Keratinocyte (primary cell): ENCODE data around the gene RELCH.

Experiments used
- EZH2 ChIP-seq: IDR thresholded peaks from one replicate; pipeline ENCODE4 v1.6.1; 2012; ENCODE audit warnings: inconsistent platforms, mild to moderate bottlenecking, low read length, moderate library complexity
- TF ChIP-seq, protein P1 (sequence below), 3 experiments: IDR thresholded peaks in 1 of 3; conservative IDR thresholded peaks in 1 of 3; optimal IDR thresholded peaks in 1 of 3; 2 replicates in 2 of 3; 3 replicates in 1 of 3; pipeline versions ENCODE3 to v1.5.1; 2011; ENCODE audit warnings: low read length in 3 of 3, mild to moderate bottlenecking in 3 of 3, moderate library complexity in 2 of 3, control low read depth in 1 of 3, inconsistent platforms in 1 of 3; ENCODE audit not compliant: insufficient read depth in 2 of 3; ENCODE audit errors: extremely low read depth in 1 of 3

DNA sequence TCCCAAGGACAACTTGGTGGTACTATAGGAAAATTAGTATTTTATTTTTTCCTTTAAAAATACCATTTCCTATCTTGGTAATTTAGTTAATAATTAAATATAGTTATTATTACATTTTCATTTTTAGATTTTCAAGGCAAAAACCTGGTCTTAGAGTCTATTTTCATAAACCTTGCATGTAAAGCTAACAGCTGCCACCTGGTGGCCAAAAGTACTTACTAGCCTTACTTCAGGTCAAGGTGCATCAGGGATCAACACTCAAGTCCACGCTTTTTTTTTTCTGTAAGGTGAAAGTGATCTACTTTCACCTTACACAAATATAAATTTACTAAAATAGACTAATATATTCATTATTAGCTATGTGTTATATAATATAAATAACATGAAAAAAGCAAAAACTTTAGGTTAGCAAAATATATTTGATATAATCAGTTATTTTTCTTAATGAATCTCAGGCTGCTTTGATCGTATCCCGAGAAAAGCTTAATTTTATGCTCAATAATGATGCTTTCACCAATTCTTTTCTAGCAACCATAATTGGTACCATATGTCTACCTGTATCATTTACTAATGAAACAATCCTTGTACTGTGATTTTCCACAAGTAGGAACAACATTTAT, 62.5 kb downstream of the RELCH start:
- TF ChIP-seq, protein P1, sequence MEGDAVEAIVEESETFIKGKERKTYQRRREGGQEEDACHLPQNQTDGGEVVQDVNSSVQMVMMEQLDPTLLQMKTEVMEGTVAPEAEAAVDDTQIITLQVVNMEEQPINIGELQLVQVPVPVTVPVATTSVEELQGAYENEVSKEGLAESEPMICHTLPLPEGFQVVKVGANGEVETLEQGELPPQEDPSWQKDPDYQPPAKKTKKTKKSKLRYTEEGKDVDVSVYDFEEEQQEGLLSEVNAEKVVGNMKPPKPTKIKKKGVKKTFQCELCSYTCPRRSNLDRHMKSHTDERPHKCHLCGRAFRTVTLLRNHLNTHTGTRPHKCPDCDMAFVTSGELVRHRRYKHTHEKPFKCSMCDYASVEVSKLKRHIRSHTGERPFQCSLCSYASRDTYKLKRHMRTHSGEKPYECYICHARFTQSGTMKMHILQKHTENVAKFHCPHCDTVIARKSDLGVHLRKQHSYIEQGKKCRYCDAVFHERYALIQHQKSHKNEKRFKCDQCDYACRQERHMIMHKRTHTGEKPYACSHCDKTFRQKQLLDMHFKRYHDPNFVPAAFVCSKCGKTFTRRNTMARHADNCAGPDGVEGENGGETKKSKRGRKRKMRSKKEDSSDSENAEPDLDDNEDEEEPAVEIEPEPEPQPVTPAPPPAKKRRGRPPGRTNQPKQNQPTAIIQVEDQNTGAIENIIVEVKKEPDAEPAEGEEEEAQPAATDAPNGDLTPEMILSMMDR (optimal IDR thresholded peaks at IDR 0.05 in 1 of 3, IDR thresholded peaks at IDR 0.05 in 1 of 3, conservative IDR thresholded peaks at IDR 0.05 in 1 of 3; ENCODE audit: extremely low read depth in 1 of 3, insufficient read depth in 2 of 3, low read length in 3 of 3): peak; percentile 51 to 70 (median 63)
- no peak for TF ChIP-seq EZH2
